GM18868 (cell line): Measurements from ENCODE around the gene ADARB2.

Experiments
- ATAC-seq: cut with Tn5 transposase; IDR thresholded peaks from one replicate; pipeline ENCODE4 v1.9.1; 2021; ENCODE audit warnings: mild to moderate bottlenecking, moderate library complexity; ENCODE audit not compliant: unreplicated experiment

Gene ADARB2

GRCh38 chr10:1687190-1687589, 50.1 kb downstream of the ADARB2 start:
- ATAC-seq: no peak

- ATAC-seq: no peak
Measured at GRCh38 chr10:1686491-1686749, 50.9 kb downstream of the ADARB2 start.

GRCh38 chr10:1685699-1686490, 51.4 kb downstream of the ADARB2 start:
- no peak for ATAC-seq

GRCh38 chr10:1684991-1685390, 52.3 kb downstream of the ADARB2 start:
- no peak for ATAC-seq

- no peak for ATAC-seq
Measured at GRCh38 chr10:1683649-1684048, 53.7 kb downstream of the ADARB2 start.

- ATAC-seq: no peak
Measured at GRCh38 chr10:1679821-1680650, 57.3 kb downstream of the ADARB2 start.

- ATAC-seq: no peak
Measured at GRCh38 chr10:1678084-1678483, 59.2 kb downstream of the ADARB2 start.

GRCh38 chr10:1677307-1677939, 59.9 kb downstream of the ADARB2 start:
- ATAC-seq: no peak

- ATAC-seq: peak; percentile 74
Measured at GRCh38 chr10:1674501-1674900, 62.8 kb downstream of the ADARB2 start.

- ATAC-seq: peak; percentile 3
Measured at GRCh38 chr10:1673568-1674345, 63.6 kb downstream of the ADARB2 start.

GRCh38 chr10:1672001-1672781, 65.1 kb downstream of the ADARB2 start:
- ATAC-seq: no peak

GRCh38 chr10:1671366-1672000, 65.8 kb downstream of the ADARB2 start:
- ATAC-seq: no peak

- ATAC-seq: no peak
Measured at GRCh38 chr10:1670541-1671365, 66.6 kb downstream of the ADARB2 start.

GRCh38 chr10:1669433-1669832, 67.9 kb downstream of the ADARB2 start:
- ATAC-seq: no peak

GRCh38 chr10:1668399-1668798, 68.9 kb downstream of the ADARB2 start:
- no peak for ATAC-seq

- ATAC-seq: no peak
Measured at GRCh38 chr10:1667392-1667791, 69.9 kb downstream of the ADARB2 start.

GRCh38 chr10:1666147-1666546, 71.2 kb downstream of the ADARB2 start:
- ATAC-seq: no peak

- ATAC-seq: no peak
Measured at GRCh38 chr10:1665681-1666080, 71.6 kb downstream of the ADARB2 start.
